AG04449 (cell line): ENCODE measurements around the gene RGS9.

Source experiments
- CTCF ChIA-PET: fragments of 350-600 bp; formaldehyde crosslinking; extraction: SDS; loops from one replicate; lab custom pipeline; 2021; ENCODE audit warnings: antibody characterized with exemption; lab: Yijun Ruan, JAX
- POLR2A ChIA-PET: fragments of 400-600, 350-600 bp; formaldehyde crosslinking; extraction: SDS; loops from one replicate; lab custom pipeline; 2020; ENCODE audit warnings: antibody characterized with exemption, inconsistent platforms; lab: Yijun Ruan, JAX
- DNase-seq: peaks from one replicate; pipeline ENCODE4 v3.0.0-alpha.2; 2010; ENCODE audit warnings: low read depth, low spot score
- H3K4me3 ChIP-seq: 2 replicates; pipeline ENCODE4 v1.5.1; 2011; ENCODE audit warnings: low read depth, mild to moderate bottlenecking, control low read depth, low read length
- CTCF ChIP-seq: IDR thresholded peaks from one replicate; pipeline ENCODE4 v1.5.1; 2011; ENCODE audit warnings: mild to moderate bottlenecking, moderate library complexity, low read length, control low read depth, inconsistent platforms; ENCODE audit not compliant: insufficient read depth; ENCODE audit errors: missing control alignments

The RGS9 gene

GRCh38 chr17:65121916-65122806 lies 15.0 kb upstream of the RGS9 start:
- peak overlapping the region; percentile 64 for H3K4me3 ChIP-seq
- ChIA-PET CTCF (interaction anchor here (0.7 to 2.3 kb wide), 5 partner anchors 9 to 22 kb away, joined by 3 to 9 read pairs (median 3); no protein-coding TSS in a partner anchor), POLR2A (interaction anchor here (0.7 to 1.3 kb wide), 2 partner anchors 12 to 66 kb away, joined by 3 to 5 read pairs; no protein-coding TSS in a partner anchor)
- TF ChIP-seq CTCF, result no peak
- no peak for DNase-seq

- POLR2A ChIA-PET, result interaction anchor here (0.7 to 1.3 kb wide), 2 partner anchors 11 to 65 kb away, joined by 3 to 5 read pairs; no protein-coding TSS in a partner anchor
- no peak for TF ChIP-seq CTCF
- DNase-seq, result no peak
- CTCF ChIA-PET, result interaction anchor here (1.1 to 2.3 kb wide), 6 partner anchors 9 to 74 kb away, joined by 3 to 9 read pairs (median 4); no protein-coding TSS in a partner anchor
- H3K4me3 ChIP-seq, result peak overlapping the region; percentile 64
Observed at GRCh38 chr17:65122836-65123756, 14.1 kb upstream of the RGS9 start.

GRCh38 chr17:65123757-65124675 lies 13.2 kb upstream of the RGS9 start:
- no peak for DNase-seq
- ChIA-PET POLR2A (interaction anchor here (1.3 kb wide), 1 partner anchor 10 kb away, joined by 5 read pairs; no protein-coding TSS in a partner anchor), CTCF (interaction anchor here (1.0 to 2.3 kb wide), 6 partner anchors 10 to 73 kb away, joined by 3 to 9 read pairs (median 4); partner anchors contain the start of gene RGS9)
- no peak for TF ChIP-seq CTCF
- H3K4me3 ChIP-seq, result no peak overlapping the region

- no peak overlapping the region for H3K4me3 ChIP-seq
- POLR2A ChIA-PET, result no interaction called here
- TF ChIP-seq CTCF, result no peak
- CTCF ChIA-PET, result interaction anchor here (1.3 to 1.7 kb wide), 4 partner anchors 9 to 52 kb away, joined by 3 to 4 read pairs (median 4); no protein-coding TSS in a partner anchor
- no peak for DNase-seq
Observed at GRCh38 chr17:65130832-65131231, 6.3 kb upstream of the RGS9 start.

GRCh38 chr17:65131240-65131639 lies 5.9 kb upstream of the RGS9 start:
- DNase-seq, result no peak
- POLR2A ChIA-PET, result no interaction called here
- no peak for TF ChIP-seq CTCF
- CTCF ChIA-PET, result interaction anchor here (0.5 to 1.7 kb wide), 5 partner anchors 9 to 61 kb away, joined by 3 to 4 read pairs (median 4); no protein-coding TSS in a partner anchor
- H3K4me3 ChIP-seq, result no peak overlapping the region
